ENCODE data around the gene TXLNG. TPM values are rescaled to one million over a fixed set of nuclear protein-coding genes. Genes with fewer than 3 reads are reported as not detected.

The TXLNG gene
- total and polyA plus RNA-seq, 2 donors (not counting 1 experiment from before 2014, with no cell fraction given), result 12.5 to 13.1 TPM

GRCh38 chrX:16848541-16848940 lies 62.3 kb downstream of the TXLNG start:
- no peak overlapping the region for H3K27ac ChIP-seq (ENCODE audit: low read length in 2 of 2)
- no peak overlapping the region for H2AFZ ChIP-seq (ENCODE audit: insufficient read depth, low read depth, low read length, poor library complexity, severe bottlenecking)
- DNase-seq, result no peak
- POLR2A ChIA-PET, result no interaction called here
- no peak overlapping the region for H3K4me3 Mint-ChIP-seq
- CTCF ChIA-PET, result no interaction called here
- no peak overlapping the region for H3K4me2 ChIP-seq (replicated peaks; ENCODE audit: low read depth, low read length, poor library complexity, severe bottlenecking)
- 100% methylated on average over 1 of the region's 6 CpGs for WGBS (ENCODE audit: insufficient coverage)
- no peak overlapping the region for H3K4me3 ChIP-seq (ENCODE audit: control extremely low read depth in 1 of 5, extremely low read depth in 1 of 5, insufficient read depth in 1 of 5, low read depth in 2 of 5, low read length in 4 of 5)
- no peaks in the 10 kb centered on the region for H3K9me3 Mint-ChIP-seq (ENCODE audit: insufficient read depth)
- no peak for TF ChIP-seq EZH2 (IDR thresholded peaks at IDR 0.05; ENCODE audit: borderline replicate concordance, insufficient read depth, low read depth, low read length, poor library complexity, severe bottlenecking)
- TF ChIP-seq, protein P1, sequence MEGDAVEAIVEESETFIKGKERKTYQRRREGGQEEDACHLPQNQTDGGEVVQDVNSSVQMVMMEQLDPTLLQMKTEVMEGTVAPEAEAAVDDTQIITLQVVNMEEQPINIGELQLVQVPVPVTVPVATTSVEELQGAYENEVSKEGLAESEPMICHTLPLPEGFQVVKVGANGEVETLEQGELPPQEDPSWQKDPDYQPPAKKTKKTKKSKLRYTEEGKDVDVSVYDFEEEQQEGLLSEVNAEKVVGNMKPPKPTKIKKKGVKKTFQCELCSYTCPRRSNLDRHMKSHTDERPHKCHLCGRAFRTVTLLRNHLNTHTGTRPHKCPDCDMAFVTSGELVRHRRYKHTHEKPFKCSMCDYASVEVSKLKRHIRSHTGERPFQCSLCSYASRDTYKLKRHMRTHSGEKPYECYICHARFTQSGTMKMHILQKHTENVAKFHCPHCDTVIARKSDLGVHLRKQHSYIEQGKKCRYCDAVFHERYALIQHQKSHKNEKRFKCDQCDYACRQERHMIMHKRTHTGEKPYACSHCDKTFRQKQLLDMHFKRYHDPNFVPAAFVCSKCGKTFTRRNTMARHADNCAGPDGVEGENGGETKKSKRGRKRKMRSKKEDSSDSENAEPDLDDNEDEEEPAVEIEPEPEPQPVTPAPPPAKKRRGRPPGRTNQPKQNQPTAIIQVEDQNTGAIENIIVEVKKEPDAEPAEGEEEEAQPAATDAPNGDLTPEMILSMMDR (IDR thresholded peaks at IDR 0.05), result no peak
- no peaks in the 10 kb centered on the region for H3K27me3 ChIP-seq (replicated peaks in 1 of 4; ENCODE audit: control extremely low read depth in 1 of 4, control insufficient read depth in 3 of 4, insufficient read depth in 4 of 4, low read length in 3 of 4)
- peaks cover 4 to 36% of the 10 kb centered on the region in 2 experiments for H3K36me3 ChIP-seq (replicated peaks in 1 of 2; ENCODE audit: control extremely low read depth in 1 of 2, control insufficient read depth in 1 of 2, extremely low read depth in 1 of 2, insufficient read depth in 2 of 2, low read length in 1 of 2)
- intact Hi-C loops (cut with micrococcal nuclease), result no loop called here
- no peaks in the 10 kb centered on the region for H3K4me1 Mint-ChIP-seq
- no peaks in the 10 kb centered on the region for H4K20me1 ChIP-seq (ENCODE audit: control insufficient read depth, insufficient read depth, low read length, poor library complexity, severe bottlenecking)
- no peaks in the 10 kb centered on the region for H3K27me3 Mint-ChIP-seq
- H3K27ac Mint-ChIP-seq, result no peak overlapping the region
- H3K9ac ChIP-seq (ENCODE audit: low read length), result no peak overlapping the region
- no peaks in the 10 kb centered on the region for H3K79me2 ChIP-seq (ENCODE audit: control insufficient read depth, insufficient read depth, low read length)
- no peak for ATAC-seq (ENCODE audit: low read depth)
- no peaks in the 10 kb centered on the region for H3K4me1 ChIP-seq (ENCODE audit: control insufficient read depth in 2 of 2, insufficient read depth in 2 of 2, low read length in 2 of 2)
- no peaks in the 10 kb centered on the region for H3K9me3 ChIP-seq (ENCODE audit: control extremely low read depth in 1 of 3, control insufficient read depth in 2 of 3, insufficient read depth in 1 of 3, low read length in 2 of 3)

GRCh38 chrX:16851421-16851820 lies 65.2 kb downstream of the TXLNG start:
- no peak overlapping the region for H3K27ac Mint-ChIP-seq
- ChIA-PET POLR2A (no interaction called here), CTCF (interaction anchor here (1.1 kb wide), 1 partner anchor 195 kb away, joined by 3 read pairs; no protein-coding TSS in a partner anchor)
- intact Hi-C loops (cut with micrococcal nuclease), result no loop called here
- Histone ChIP-seq H3K36me3 (replicated peaks in 1 of 2; ENCODE audit: control extremely low read depth in 1 of 2, control insufficient read depth in 1 of 2, extremely low read depth in 1 of 2, insufficient read depth in 2 of 2, low read length in 1 of 2) (peaks cover 2 to 26% of the 10 kb centered on the region in 2 experiments), H4K20me1 (ENCODE audit: control insufficient read depth, insufficient read depth, low read length, poor library complexity, severe bottlenecking) (peaks cover 9% of the 10 kb centered on the region), H3K9me3 (ENCODE audit: control extremely low read depth in 1 of 3, control insufficient read depth in 2 of 3, insufficient read depth in 1 of 3, low read length in 2 of 3) (no peaks in the 10 kb centered on the region), H3K9ac (ENCODE audit: low read length) (no peak overlapping the region), H3K27me3 (replicated peaks in 1 of 4; ENCODE audit: control extremely low read depth in 1 of 4, control insufficient read depth in 3 of 4, insufficient read depth in 4 of 4, low read length in 3 of 4) (no peaks in the 10 kb centered on the region), H2AFZ (ENCODE audit: insufficient read depth, low read depth, low read length, poor library complexity, severe bottlenecking) (no peak overlapping the region), H3K79me2 (ENCODE audit: control insufficient read depth, insufficient read depth, low read length) (peaks cover 11% of the 10 kb centered on the region), H3K27ac (ENCODE audit: low read length in 2 of 2) (no peak overlapping the region), H3K4me3 (ENCODE audit: control extremely low read depth in 1 of 5, extremely low read depth in 1 of 5, insufficient read depth in 1 of 5, low read depth in 2 of 5, low read length in 4 of 5) (no peak overlapping the region), H3K4me2 (replicated peaks; ENCODE audit: low read depth, low read length, poor library complexity, severe bottlenecking) (no peak overlapping the region), H3K4me1 (ENCODE audit: control insufficient read depth in 2 of 2, insufficient read depth in 2 of 2, low read length in 2 of 2) (no peaks in the 10 kb centered on the region)
- ATAC-seq (ENCODE audit: low read depth), result no peak
- H3K4me3 Mint-ChIP-seq, result no peak overlapping the region
- no peak for DNase-seq
- no peaks in the 10 kb centered on the region for H3K27me3 Mint-ChIP-seq
- peaks cover 11% of the 10 kb centered on the region for H3K4me1 Mint-ChIP-seq
- WGBS (ENCODE audit: insufficient coverage), result no CpG with 5 or more reads among the region's 1 CpG
- no peaks in the 10 kb centered on the region for H3K9me3 Mint-ChIP-seq (ENCODE audit: insufficient read depth)
- TF ChIP-seq EZH2 (IDR thresholded peaks at IDR 0.05; ENCODE audit: borderline replicate concordance, insufficient read depth, low read depth, low read length, poor library complexity, severe bottlenecking), result no peak
- TF ChIP-seq, protein P1 (IDR thresholded peaks at IDR 0.05), result no peak

Data from B cell (primary cell).